K562 (cell line): ENCODE measurements around the gene LINS1. TPM values are rescaled to one million over a fixed set of nuclear protein-coding genes. Genes with fewer than 3 reads are reported as not detected.
A peak's percentile ranks its signal among the peaks of the same experiment; 100 is the strongest.

Experiments used
- ATAC-seq: fragments of 200-7000 bp; cut with Tn5 transposase; 3 replicates; pipeline ENCODE4 v1.9.1; 2020; ENCODE audit warnings: moderate library complexity
- BruUV-seq: library from RNA; stranded (reverse); fragments of 400-500 nt; replicated peaks from 2 replicates; lab custom pipeline; 2021; lab: Mats Ljungman, UMichigan
- CTCF ChIA-PET: fragments of 300-600 bp; formaldehyde crosslinking; extraction: SDS; loops from one replicate; lab custom pipeline; 2021; ENCODE audit warnings: low intra/inter-chr PET ratio; lab: Yijun Ruan, JAX
- POLR2A ChIA-PET: fragments of 300-600, 350-650 bp; sonication (Branson Sonifier 250); formaldehyde crosslinking; extraction: SDS; loops from one replicate; lab custom pipeline; 2021; ENCODE audit warnings: antibody characterized with exemption, inconsistent platforms; lab: Yijun Ruan, JAX
- DNase-seq, 4 experiments: peaks; one replicate each; pipeline versions ENCODE4 v3.0.0 to v3.0.0-alpha.2; 2011 to 2018; ENCODE audit warnings: low spot score in 3 of 4, mixed read lengths in 3 of 4; ENCODE audit errors: extremely low read depth in 1 of 4
- FAIRE-seq: peaks from 2 replicates; lab custom pipeline; 2011; peaks lifted over from hg19 to GRCh38; lab: Jason Lieb, UNC
- H2AFZ ChIP-seq: 2 replicates; pipeline ENCODE4 v1.6.0; 2011; ENCODE audit warnings: low read depth, low read length, control low read depth, inconsistent platforms
- H3K27ac ChIP-seq: fragments of 200-600 bp; 3 replicates; pipeline ENCODE4 v1.8.0; 2011; ENCODE audit warnings: low read depth, mild to moderate bottlenecking, control low read depth, inconsistent platforms, low read length, moderate library complexity, mixed read lengths; ENCODE audit errors: extremely low read depth
- H3K27me3 ChIP-seq, 2 experiments: fragments of 300-600 bp in 1 of 2; 2 replicates in 1 of 2; 3 replicates in 1 of 2; pipeline versions ENCODE4 v1.6.0 to v1.8.0; 2011; ENCODE audit warnings: inconsistent platforms in 2 of 2, low read length in 2 of 2, mild to moderate bottlenecking in 1 of 2, mixed read lengths in 1 of 2, moderate library complexity in 1 of 2; ENCODE audit not compliant: control insufficient read depth in 2 of 2, insufficient read depth in 2 of 2
- H3K36me3 ChIP-seq: fragments of 300-600 bp; 3 replicates; pipeline ENCODE4 v1.8.0; 2011; ENCODE audit warnings: mild to moderate bottlenecking, low read length, inconsistent platforms; ENCODE audit not compliant: control insufficient read depth, insufficient read depth
- H3K4me1 ChIP-seq, 2 experiments: fragments of 200-600 bp in 1 of 2; replicated peaks in 1 of 2; 2 replicates in 1 of 2; 3 replicates in 1 of 2; pipeline versions ENCODE4 v1.5.1 to v1.8.0; 2011; ENCODE audit warnings: inconsistent platforms in 2 of 2, low read length in 2 of 2, mild to moderate bottlenecking in 1 of 2, mixed read lengths in 1 of 2, moderate library complexity in 1 of 2; ENCODE audit not compliant: control insufficient read depth in 2 of 2, insufficient read depth in 2 of 2
- H3K4me2 ChIP-seq: 2 replicates; pipeline ENCODE4 v1.6.1; 2011; ENCODE audit warnings: low read length, control low read depth, inconsistent platforms, mixed read lengths; ENCODE audit not compliant: insufficient read depth
- H3K4me3 ChIP-seq: fragments of 200-600 bp; sonication (generic), shearing (Covaris generic); 2 replicates; pipeline ENCODE4 v1.5.1; 2016; ENCODE audit warnings: control low read depth, inconsistent platforms
- H3K79me2 ChIP-seq: fragments of 200-600 bp; 3 replicates; pipeline ENCODE4 v1.8.0; 2011; ENCODE audit warnings: low read length, inconsistent platforms; ENCODE audit not compliant: control insufficient read depth, insufficient read depth
- H3K9ac ChIP-seq, 2 experiments: 2 replicates each; pipeline versions ENCODE4 v1.6.0 to v1.6.1; 2011; ENCODE audit warnings: low read depth in 2 of 2, low read length in 2 of 2, control low read depth in 1 of 2, inconsistent platforms in 1 of 2, mild to moderate bottlenecking in 1 of 2, mixed read lengths in 1 of 2; ENCODE audit not compliant: insufficient read depth in 1 of 2
- H3K9me1 ChIP-seq: one replicate; pipeline ENCODE4 v1.6.0; 2011; ENCODE audit warnings: inconsistent platforms, mild to moderate bottlenecking, low read length, moderate library complexity; ENCODE audit not compliant: control insufficient read depth, insufficient read depth
- H3K9me3 ChIP-seq: replicated peaks from 2 replicates; pipeline ENCODE4 v1.5.1; 2011; ENCODE audit warnings: low read depth, low read length, inconsistent platforms; ENCODE audit not compliant: control insufficient read depth, insufficient read depth
- H4K20me1 ChIP-seq: replicated peaks from 2 replicates; pipeline ENCODE4 v1.6.1; 2011; ENCODE audit warnings: low read length, inconsistent platforms, mixed read lengths; ENCODE audit not compliant: control insufficient read depth, insufficient read depth
- GATAD2B ChIP-seq: fragments of 450-650 bp; IDR thresholded peaks from 2 replicates; pipeline ENCODE4 v1.6.1; 2017; ENCODE audit warnings: mild to moderate bottlenecking, borderline replicate concordance
- MEF2D ChIP-seq: conservative IDR thresholded peaks from 2 replicates; pipeline ENCODE4 v1.6.1; 2016; ENCODE audit warnings: low read depth, missing genetic modification characterization, missing compliant biosample characterization
- MLLT1 ChIP-seq, 2 experiments: fragments of 450-650 bp; IDR thresholded peaks; 2 replicates each; pipeline ENCODE4 v1.6.1; 2016
- TFE3 ChIP-seq: fragments of 450-650 bp; formaldehyde crosslinking; IDR thresholded peaks from 2 replicates; pipeline ENCODE4 v1.4.0; 2020; ENCODE audit warnings: mild to moderate bottlenecking, mixed read lengths
- WGBS: fragments of 100-300 bp; shearing (Covaris generic); methylation state at CpG from one replicate; pipeline ENCODE4 v1.1.6; 2016; ENCODE audit warnings: low coverage, mixed read lengths; ENCODE audit not compliant: insufficient coverage; ENCODE audit errors: missing lambda C conversion rate; 5-methylcytosine and 5-hydroxymethylcytosine counted together
- in situ Hi-C: fragments of 300-500 bp; cut with MboI; formaldehyde crosslinking; loops from 4 replicates; pipeline ENCODE4 v1.15.0; 2018; ENCODE audit warnings: inconsistent platforms, mixed read lengths
- intact Hi-C: fragments of 100-400 bp; cut with micrococcal nuclease; formaldehyde crosslinking; loops from 2 replicates; pipeline ENCODE4 v1.14.2; 2022
- polyA plus RNA-seq, 8 experiments: library from polyadenylated mRNA; depleted of rRNA in 4 of 8; stranded (reverse) in 5 of 8; unstranded in 3 of 8; fragments of >200 nt; fragmentation: Nextera tagmentation in 2 of 8; fragmentation: Illumina TruSeq in 1 of 8; extraction: Ambion mirVana in 2 of 8; extraction: Trizol in 1 of 8; gene quantifications; 2 replicates each; pipeline versions ENCODE4 v1.2.1 to v1.2.3, GENCODE V29; 2011 to 2014; ENCODE audit warnings: inconsistent platforms in 1 of 8, missing spikeins in 1 of 8
- total RNA-seq, 7 experiments: library from RNA; depleted of rRNA in 6 of 7; stranded (reverse); fragments of >200 nt in 6 of 7; fragmentation: Illumina TruSeq in 2 of 7; extraction: Trizol in 2 of 7; gene quantifications; 2 replicates each; pipeline versions ENCODE4 v1.2.1 to v1.2.3, GENCODE V29; 2011 to 2021; ENCODE audit warnings: low replicate concordance in 1 of 7
- TF ChIP-seq, protein P1 (sequence below), 3 experiments: fragments of 200-800 bp in 1 of 3; fragments of 250-450 bp in 1 of 3; fragments of 450-650 bp in 1 of 3; sonication (Bioruptor Pico) in 1 of 3; sonication (Bioruptor generic) in 1 of 3; formaldehyde crosslinking in 1 of 3; IDR thresholded peaks; 2 replicates each; pipeline versions ENCODE4 v1.6.1 to v1.8.0; 2016 to 2022; ENCODE audit warnings: mild to moderate bottlenecking in 2 of 3, missing genetic modification characterization in 2 of 3, missing compliant biosample characterization in 1 of 3, moderate library complexity in 1 of 3

The LINS1 gene
- total and polyA plus RNA-seq, 9 of the 15 experiments (the other 6 are each of a cell fraction or from before 2014, with no cell fraction given) = 15.4 to 31.4 (median 24.6) TPM

- Histone ChIP-seq H3K27ac (no peak overlapping the region), H3K4me2 (no peak overlapping the region), H3K9me1 (no peaks in the 10 kb centered on the region), H3K9ac (no peak overlapping the region), H3K4me3 (no peak overlapping the region), H3K4me1 (no peaks in the 10 kb centered on the region), H3K9me3 (no peaks in the 10 kb centered on the region), H3K79me2 (0 out of 3 replicates have a peak, but pooled peaks cover 2% of the 10 kb centered on the region), H4K20me1 (no peaks in the 10 kb centered on the region), H3K36me3 (peaks cover 59% of the 10 kb centered on the region), H2AFZ (no peak overlapping the region), H3K27me3 (no peaks in the 10 kb centered on the region)
- TF ChIP-seq MEF2D = no peak
- no peak for TF ChIP-seq MLLT1 (IDR thresholded peaks at IDR 0.05)
- peak; percentile 15; the same call in 1 of the 2 replicates for TF ChIP-seq TFE3 (CRISPR knock-in tag)
- TF ChIP-seq, protein P1, sequence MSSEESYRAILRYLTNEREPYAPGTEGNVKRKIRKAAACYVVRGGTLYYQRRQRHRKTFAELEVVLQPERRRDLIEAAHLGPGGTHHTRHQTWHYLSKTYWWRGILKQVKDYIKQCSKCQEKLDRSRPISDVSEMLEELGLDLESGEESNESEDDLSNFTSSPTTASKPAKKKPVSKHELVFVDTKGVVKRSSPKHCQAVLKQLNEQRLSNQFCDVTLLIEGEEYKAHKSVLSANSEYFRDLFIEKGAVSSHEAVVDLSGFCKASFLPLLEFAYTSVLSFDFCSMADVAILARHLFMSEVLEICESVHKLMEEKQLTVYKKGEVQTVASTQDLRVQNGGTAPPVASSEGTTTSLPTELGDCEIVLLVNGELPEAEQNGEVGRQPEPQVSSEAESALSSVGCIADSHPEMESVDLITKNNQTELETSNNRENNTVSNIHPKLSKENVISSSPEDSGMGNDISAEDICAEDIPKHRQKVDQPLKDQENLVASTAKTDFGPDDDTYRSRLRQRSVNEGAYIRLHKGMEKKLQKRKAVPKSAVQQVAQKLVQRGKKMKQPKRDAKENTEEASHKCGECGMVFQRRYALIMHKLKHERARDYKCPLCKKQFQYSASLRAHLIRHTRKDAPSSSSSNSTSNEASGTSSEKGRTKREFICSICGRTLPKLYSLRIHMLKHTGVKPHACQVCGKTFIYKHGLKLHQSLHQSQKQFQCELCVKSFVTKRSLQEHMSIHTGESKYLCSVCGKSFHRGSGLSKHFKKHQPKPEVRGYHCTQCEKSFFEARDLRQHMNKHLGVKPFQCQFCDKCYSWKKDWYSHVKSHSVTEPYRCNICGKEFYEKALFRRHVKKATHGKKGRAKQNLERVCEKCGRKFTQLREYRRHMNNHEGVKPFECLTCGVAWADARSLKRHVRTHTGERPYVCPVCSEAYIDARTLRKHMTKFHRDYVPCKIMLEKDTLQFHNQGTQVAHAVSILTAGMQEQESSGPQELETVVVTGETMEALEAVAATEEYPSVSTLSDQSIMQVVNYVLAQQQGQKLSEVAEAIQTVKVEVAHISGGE (CRISPR knock-in tag; IDR thresholded peaks at IDR 0.05) = no peak
- no peak for TF ChIP-seq GATAD2B
- ATAC-seq = no peak
- no peak for FAIRE-seq
- POLR2A ChIA-PET = no interaction called here
- in situ Hi-C loops (no loop called here), intact Hi-C loops (no loop called here)
- CTCF ChIA-PET = no interaction called here
- no peak for DNase-seq
- BruUV-seq = no TSS peak
- 92% methylated on average over 4 of the region's 4 CpGs for WGBS
Measured at GRCh38 chr15:100573526-100573925, 28.5 kb downstream of the LINS1 start.
